ENCODE data around the gene TUBA3C.

Gene TUBA3C

DNA sequence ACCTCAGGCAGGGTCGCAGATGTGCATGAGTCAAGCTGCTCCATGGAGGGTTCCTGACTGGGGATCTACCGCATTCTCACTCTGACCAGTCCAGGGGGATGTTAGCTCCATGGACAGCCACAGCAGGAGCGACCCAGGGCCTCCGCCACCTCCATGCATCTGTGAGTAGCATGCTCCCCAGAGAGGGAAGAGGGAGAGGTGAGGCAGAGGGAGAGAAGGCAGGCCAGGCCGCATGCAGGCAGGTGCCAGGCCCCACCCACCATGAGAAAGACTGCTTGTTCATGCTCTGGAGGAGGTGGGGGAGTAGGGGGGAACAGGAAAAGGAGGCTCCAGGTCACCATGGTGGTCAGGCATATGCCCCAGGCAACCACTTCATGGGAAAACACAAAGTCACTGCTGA is 20.3 kb downstream of the TUBA3C start:
- no peak for DNase-seq (ENCODE audit: low read depth in 2 of 2)

DNA sequence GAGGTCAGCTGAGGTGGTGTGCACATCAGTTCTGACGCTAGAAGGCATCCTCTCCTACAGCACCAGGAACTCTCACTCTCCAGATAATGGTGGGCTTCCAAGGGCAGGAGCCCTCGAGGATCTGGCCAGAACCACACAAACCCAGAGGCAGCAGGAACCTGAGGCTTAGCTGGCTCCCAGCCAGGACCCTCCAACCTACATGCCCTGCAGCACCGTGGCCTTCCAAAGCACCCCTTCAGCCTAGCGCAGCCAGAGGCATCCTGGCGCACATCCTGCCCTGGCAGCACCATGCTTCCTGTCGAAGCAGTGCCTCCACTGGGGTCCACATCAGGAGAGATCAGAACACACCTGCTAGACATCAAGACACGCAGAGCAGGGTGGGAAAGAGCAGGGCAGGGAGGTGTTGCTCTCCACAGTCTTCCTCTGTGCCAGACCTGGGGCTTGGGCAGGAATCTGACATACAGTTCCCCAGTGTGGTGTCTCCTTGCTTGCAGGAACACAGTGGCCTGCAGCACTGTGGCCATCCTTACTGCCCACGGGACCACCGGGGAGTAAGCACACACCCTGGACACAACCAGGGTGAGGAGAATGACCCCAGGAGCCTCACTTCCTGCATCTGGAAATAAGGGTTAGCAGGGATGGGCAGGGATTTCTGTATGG is 21.7 kb downstream of the TUBA3C start:
- no peak for DNase-seq (ENCODE audit: low read depth in 2 of 2)

DNA sequence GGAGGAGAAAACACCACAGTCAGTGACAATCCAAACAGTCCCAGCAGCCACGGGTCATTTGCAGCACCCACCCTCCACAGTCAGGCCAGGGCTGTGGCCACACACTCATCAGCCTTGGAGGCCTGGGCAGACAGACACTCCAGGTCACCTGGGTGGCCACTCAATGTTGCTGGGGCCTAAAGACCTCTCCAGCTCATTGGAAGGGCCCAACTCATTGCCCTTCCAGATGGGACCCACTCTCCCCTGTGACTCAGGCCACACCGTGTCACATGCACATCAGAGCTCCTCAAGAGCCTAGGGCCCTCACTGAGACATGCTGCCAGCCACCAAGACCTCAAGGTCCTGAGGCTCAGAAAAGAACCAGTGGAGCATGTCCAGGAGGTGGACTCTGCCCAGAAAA is 22.4 kb downstream of the TUBA3C start:
- DNase-seq (ENCODE audit: low read depth in 2 of 2) = no peak

DNA sequence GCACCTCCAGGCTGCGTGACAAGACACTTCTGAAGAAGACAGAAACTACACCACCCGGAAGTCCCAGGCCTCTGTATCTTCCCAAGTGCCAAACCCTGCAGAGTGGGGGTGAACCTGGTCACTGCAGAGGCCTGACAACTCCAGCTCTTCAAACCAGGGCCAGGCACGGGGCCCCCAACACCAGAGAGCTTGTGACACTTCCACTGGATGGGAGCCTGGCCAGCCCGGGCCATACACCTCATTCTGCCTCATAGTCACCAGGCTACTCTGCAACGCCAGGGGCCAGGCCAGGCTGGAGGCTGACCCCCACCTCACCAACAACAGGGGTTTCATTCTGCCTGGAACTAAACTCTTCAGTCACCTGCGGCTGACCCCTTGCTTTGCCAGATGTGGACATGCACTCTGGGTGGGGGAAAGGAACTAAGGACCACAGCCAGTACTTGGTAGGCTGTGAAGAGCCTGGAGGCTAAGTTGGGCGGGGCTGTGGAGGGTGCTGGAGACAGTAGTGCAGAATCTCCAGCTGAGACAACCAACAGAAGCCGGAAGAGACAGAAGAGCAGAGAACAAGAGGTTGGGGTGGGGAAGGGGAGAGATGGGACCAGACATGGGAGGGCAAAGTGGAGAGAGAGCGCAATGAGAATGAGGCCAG is 23.0 kb downstream of the TUBA3C start:
- DNase-seq (ENCODE audit: low read depth in 2 of 2) = no peak

DNA sequence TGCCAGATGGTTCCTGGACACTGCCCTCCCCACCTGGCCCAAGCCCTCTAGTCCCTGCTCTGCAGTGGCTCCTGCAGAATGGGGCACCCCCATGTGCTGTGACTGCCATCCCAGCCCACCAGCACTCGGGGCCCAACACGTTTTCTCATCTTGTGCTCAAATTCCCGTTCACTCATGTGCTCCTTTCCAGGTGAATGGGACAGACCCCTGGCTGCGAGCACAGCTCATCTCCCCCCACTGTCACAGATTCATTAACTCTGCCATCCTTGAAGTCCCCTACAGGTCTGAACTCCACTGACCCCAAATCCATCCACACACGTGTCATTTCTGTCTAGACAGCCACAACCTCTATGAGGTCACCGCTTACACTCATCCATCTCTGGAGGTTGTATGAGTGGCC is 23.6 kb downstream of the TUBA3C start:
- DNase-seq (ENCODE audit: low read depth in 2 of 2) = no peak

DNA sequence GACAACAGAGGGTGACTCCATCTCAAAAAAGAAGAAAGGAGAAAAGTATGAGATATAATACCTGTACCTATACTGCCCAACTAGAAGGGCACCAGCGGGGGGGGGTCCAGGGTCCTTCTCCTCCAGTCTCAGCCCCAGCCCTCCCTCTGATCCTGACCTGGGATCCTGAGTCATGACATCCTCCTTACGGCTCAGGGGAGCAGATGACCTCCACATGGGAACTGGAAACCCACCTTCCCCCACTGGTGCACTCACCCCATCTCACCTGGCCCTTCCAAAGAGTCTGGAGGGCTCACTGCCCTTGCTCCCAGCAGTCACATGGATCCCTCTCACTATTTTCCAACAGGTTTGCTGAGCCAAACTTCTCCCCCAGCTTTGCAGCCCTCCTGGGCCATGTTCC is 24.2 kb downstream of the TUBA3C start:
- no peak for DNase-seq (ENCODE audit: low read depth in 2 of 2)

DNA sequence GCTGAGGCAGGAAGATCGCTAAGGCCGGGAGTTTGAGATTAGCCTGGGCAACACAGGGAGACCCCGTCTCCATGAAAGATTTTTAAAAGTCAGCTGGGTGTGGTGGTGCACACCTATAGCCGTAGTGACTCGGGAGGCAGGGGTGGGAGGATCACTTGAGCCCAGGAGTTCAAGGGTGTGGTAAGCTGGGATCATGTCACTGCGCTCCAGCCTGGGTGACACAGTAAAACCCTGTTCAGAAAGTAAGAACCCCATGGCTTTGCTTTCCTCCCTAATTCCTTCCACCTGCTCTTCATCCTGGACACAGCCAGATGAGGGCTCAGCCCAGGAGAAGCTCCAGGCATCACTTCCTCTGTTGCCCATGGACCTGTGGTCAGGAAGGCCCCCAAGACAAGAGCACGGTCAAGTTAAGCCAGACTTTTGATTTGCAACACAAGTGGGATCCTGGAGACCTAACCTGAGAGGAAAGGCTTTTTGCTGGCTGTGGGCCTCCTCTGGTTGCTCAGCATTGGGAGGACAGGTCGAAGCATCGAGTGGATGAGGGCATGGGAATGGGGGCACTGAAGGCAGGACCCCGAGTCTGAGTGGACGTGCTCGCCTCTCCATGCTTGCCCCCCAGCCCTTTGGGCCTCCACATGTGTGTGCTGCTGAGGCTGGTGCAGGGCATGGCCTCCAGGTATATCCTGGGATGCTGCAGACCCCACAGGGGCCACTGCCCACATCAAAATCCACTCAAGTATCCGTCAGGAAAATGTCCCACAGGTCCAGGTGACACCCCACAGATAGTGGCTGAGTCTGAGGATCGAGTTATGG is 25.4 kb downstream of the TUBA3C start:
- no peak for DNase-seq (ENCODE audit: low read depth in 2 of 2)

DNA sequence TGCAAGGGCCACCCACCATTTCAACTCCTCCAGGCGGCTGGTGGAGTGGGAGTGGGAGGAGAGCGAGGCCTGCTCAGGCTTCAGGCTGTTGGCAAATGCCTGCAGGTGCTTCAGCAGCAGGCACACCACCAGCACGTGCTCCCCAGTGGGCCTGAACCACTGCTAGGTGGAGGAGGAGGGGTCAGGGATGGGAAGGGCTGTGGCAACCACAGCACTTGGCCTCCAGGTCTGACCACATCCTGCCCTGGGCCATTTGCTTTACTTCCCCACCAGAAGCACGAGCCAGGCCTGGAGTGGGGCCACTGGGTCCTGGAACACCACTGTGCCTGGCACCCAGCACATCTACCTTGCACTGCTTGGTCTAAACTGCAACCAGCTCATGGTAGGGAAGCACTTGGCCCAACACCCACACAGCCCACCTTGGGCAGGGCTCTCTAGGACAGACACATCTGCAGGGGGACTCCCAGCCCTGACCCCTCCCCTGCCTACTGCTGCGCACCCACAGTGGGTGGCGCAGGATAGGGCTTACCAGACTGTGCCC is 26.2 kb downstream of the TUBA3C start:
- DNase-seq (ENCODE audit: low read depth in 2 of 2) = no peak

DNA sequence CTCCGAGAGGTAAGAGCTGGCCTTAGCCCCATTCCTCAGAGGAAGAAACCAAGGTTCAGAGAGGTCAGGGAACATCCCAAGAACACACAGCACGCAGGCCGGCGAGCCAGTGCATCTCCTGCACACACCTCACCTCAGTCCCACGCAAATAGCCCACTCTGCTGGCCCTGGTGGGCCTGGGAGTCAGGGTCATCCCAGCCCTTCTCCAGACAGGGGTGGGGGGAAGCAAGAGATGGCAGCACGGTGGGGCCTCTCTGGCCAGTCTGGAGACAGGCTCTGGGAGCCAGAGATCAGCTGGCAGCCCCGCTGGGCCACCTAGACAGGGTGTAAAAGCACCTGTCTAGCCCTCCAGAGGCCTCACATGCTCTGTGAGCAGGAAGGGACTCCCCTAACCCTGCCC is 26.8 kb downstream of the TUBA3C start:
- no peak for DNase-seq (ENCODE audit: low read depth in 2 of 2)

DNA sequence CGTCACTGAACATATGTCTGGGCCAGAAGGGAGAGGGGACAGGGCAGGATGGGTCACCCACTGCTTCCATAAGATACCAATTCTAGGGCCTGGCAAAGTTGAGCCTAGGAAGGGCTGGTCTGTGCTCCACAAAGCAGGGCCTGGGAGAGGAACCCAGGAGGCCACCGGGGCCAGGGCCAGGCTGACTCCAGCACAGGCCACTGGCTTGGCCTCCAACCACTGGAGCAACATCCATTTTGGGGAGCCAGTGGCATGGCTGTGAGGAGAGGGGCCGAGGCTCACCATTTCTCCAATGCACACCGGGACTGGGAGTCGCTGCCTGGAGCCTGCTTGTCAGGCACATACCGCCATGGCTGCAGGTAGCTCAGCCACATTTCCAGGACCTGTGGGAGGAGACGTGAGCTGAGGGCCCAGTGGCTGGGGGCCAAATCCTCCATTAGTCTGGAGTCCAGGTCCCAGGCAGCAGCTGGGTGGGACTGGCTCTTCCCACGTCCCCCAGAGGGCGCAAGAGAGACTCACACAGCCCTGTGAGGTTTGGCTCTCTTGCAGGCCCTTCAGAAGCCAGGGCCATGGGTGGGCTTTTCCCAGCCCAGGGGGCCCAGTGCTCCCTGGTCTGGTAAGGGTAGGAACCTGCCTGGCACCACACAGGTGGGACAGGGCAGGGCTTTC is 27.7 kb downstream of the TUBA3C start:
- no peak for DNase-seq (ENCODE audit: low read depth in 2 of 2)

DNA sequence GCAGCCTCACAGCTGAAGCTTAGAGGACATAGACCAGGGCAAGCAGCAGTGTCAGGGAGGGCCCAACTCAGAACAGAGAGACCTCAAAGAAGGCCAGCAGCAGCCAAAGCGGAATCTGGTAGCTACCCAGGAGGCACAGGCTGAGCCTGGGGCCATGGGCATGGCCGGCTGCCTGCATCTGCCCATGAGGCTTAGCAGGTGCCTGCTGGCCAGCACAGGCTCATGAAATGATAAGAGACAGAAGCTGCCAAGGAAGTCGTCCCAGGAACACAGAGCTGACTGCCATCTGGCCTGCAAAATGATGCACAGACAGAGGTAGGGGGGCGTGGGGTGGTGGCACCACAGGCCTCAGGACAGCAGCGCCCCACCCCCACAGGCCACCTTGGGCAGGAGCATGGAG is 29.2 kb downstream of the TUBA3C start:
- no peak for DNase-seq (ENCODE audit: low read depth in 2 of 2)

DNA sequence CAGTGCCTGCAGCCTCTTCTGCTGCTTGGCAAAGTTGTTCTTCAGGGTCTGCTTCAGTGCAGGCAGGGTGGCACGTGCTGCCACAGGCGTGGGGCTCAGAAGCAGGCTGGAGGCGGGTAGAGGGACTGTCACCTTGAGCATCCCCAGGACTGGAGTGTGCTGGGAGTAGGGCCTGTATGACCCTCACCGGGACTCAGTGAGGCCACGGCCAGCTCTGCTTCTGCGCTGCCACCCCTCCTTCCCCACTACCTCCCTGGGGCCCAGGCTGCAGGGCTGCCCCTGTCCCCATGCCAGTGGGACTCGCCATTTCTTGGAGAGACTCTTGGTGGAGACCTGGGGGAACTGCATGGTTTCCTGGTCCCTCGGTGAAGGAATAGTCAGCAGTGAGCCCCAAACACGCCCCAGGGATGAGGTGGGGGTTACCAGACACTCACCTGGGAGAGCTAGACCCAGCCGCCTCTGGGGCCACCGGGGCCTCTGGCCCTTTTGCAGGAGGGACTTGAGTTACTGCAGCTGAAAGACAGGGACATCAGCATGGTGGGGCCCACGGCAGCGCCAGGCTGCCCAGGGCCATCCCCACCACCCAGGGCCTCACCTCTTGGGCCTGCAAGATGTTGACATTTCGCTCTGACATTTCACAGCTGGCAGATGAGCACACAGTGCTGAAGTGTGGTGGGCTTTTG is 29.9 kb downstream of the TUBA3C start:
- DNase-seq (ENCODE audit: low read depth in 2 of 2) = no peak

DNA sequence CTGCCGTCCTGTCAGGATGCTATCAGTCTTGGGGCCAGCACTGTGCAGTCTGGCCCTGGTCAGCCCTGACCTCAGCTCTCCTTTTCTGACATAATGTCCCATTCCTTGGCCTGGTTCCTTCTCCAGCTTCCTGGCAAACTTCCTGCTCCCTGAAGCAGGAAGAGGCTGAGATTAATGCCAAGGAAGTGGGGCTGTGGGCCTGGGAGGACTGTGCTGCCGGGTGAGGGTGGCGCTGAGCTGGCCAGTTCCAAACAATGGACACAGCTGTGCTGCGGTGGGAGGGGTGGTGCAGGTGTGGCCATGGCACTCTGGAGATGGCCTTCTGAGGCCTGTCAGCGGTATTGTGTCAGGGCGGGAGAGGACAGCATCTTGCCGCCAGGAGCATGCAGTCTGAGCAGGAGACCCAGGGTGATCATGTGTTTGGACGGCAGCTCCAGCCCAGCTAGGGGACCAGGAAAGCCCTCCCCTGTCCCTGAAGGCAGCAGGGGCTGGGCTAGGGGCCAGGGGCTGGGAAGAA is 30.9 kb downstream of the TUBA3C start:
- no peak for DNase-seq (ENCODE audit: low read depth in 2 of 2)

DNA sequence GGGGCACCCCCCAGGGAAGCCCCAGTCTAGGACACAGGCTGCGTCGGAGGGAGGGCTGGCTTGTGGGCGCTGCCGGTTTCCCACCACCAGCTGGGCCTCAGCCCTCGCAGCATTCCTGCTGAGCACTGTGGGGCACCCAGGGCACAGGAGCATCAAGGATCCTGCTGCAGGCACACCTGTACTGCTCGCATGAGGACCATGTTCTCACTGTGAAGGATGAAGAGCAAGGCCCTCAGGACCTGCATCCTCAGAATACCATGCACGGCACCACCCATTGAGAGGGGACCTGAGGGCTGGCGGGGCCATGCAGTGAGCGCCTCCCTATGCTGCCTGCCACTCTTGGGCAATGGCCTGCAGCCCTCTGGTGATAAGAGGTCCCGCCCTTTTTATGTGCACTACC is 31.4 kb downstream of the TUBA3C start:
- no peak for DNase-seq (ENCODE audit: low read depth in 2 of 2)

DNA sequence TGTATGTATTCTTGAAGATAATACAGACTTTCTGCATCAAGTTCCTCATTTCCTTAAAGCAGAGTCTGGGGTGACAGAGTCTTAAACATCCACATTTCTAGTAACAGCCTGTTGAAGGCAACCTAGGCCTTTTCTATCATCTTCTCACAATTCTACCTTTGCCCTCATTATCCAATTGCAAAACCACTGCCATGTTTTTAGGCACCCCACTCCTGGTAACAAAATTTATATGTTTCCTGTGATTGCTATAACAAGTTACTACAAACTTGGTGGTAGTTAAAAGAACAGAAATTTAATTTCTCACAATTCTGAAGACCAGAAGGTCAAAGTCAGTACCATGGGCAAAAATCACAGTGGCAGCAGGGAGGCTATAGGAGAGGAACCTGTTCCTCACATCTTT is 33.1 kb downstream of the TUBA3C start:
- no peak for DNase-seq (ENCODE audit: low read depth in 2 of 2)

Measured in stimulated activated CD4-positive, alpha-beta T cell treated with anti-CD3 and anti-CD28 coated beads, Interleukin-1b, Interleukin-23, amount 100 ng/mL, for 1 hour (primary cell).